Left lobe of liver (tissue), 2 donors: Measurements from ENCODE around the gene TMEM217. TPM values are rescaled to one million over a fixed set of nuclear protein-coding genes. Genes with fewer than 3 reads are reported as not detected.

Experiments
- ATAC-seq: fragments of 200-7000 bp; cut with Tn5 transposase; one replicate; pipeline ENCODE4 v1.9.1; 2020; ENCODE audit warnings: mild to moderate bottlenecking, moderate library complexity
- DNase-seq: peaks from one replicate; pipeline ENCODE4 v3.0.0-alpha.2; 2020; ENCODE audit warnings: low spot score
- total RNA-seq: library from RNA; stranded (reverse); gene quantifications from one replicate; pipeline ENCODE4 v1.2.1, GENCODE V29; 2021
- donor health status: DM: no; HTN: no; CAD: no; lungs with moderate emphysema.
- donor health status: DM: no; HTN: yes; CAD: no.

TMEM217 gene
- total RNA-seq, 1 donor from 2014 or later: not detected

DNA sequence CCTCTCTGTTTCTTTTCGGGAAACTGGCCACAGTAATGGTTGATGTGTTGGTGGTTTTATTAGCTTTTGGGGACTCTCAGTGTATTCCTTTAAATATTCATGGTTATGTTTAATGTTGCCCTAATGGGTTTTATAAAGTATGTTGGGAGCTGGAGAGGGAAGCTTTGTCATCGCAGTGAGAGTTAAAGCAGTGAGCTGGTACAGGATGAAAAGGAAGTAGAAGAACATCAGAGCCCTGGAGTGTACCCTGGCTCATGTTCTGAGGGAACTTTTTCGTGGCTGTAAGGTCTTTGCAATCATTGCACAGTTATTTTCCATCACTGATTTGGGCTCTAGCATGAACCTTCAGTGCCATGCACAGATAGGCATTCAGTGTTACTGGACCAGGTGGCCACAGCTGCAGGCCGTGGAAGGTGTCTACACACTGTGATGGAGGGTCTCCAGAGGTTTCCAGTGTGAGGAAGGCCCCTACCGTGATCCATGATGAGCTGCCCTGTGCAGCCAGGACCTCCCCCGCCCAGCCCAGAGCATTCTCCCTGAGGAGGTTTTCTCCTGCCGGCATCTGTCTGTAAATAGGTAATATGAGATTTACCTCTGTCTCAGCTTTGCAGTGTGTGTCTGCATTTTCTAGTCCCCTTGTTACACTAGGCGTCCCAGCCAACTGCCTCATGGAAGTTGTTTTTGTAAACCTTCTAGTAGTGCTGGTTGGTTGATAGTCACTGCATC lies 22.4 kb upstream of the TMEM217 start:
- DNase-seq: no peak
- no peak for ATAC-seq

DNA sequence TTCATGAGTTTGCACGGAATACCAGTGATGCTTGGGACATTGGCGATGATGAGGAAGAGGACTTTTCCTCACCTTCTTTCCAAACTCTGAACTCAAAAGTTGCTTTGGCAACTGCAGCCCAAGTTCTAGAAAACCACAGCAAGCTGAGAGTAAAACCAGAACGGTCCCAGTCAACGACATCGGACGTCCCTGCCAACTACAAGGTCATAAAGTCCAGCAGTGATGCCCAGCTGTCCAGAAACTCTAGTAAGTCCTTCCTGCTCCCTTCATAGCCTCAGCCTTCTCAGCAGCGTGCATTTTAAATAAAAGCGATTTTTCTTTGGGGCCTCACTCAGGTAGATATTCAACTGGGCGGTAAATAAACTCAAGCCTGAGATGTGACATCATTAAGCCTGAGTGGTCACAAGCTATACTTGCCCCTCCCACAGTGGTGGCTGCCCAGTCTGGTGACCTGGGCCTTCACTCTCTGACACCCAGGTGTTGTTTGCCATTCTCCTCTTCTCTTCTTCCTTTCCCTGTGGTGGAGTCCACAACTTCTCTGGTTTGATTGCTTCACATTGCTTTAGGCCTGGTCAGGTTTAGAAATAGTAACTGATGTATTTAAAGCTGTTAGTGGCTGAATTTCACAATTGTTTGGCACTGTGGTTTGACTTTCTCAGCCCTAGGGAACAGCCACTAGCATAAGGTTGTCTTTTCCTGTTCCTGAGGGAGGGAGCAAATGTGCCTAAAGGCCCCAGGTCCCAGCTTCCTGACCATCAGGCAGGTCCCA lies 21.6 kb upstream of the TMEM217 start:
- DNase-seq: peak; percentile 71
- peak; percentile 69 for ATAC-seq

DNA sequence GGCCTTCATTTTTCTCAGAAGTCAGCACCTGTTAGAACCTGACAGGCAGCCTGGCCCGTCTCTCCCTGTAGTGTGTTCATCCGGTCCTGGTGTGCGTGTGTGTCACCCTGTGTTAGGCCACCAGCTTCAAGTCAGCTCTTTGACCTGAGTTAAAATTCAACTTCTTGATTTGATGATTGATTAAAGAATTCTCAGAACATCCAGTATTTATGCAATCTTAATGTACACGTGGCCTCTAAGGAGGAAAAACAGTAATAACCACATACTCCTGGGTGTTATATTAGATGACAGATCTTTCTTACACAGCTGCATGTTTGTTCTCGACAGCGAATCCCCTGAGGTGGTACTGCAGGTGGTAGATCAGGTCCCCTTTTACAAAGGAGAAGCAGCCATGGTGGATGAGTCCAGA lies 19.1 kb upstream of the TMEM217 start:
- DNase-seq (peak; percentile 62), ATAC-seq (peak; percentile 64)

DNA sequence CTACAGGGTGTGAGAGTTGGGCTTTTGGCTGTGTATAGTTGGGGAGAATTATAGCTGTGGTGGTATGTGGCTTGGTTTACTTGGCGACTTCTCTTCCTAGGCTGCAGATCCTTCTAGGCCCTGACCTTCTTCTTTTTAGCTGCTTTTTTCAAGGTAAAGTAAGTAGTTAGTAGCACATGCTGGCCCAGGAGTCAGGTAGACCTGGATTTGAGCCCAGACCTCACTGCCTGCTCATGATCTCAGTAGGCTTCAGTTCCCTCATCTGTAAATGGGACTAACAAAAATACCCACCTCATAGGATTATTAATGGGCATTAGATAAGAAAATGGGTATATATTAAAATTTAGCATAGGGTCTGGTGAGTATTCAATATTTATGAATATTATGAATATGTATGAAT lies 17.4 kb upstream of the TMEM217 start:
- DNase-seq: no peak
- no peak for ATAC-seq

DNA sequence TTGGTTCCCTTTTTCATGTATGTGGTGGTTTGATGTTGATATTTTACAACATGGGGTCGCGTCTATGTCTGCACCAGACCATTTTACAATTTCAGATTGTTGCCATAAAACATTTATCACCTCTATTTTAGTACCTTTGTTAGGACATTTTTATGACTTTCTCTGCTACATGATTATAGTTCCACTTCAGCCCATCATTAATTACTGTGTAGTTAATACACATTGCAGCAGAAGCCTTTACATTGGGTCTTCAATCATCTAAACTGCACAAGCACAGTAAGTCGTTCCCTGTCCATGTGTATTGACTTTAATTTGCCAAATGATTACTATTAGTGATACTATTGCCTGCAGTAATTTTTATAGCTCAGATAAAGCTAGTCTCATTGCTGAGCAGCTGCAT lies 15.7 kb upstream of the TMEM217 start:
- ATAC-seq: no peak
- no peak for DNase-seq

DNA sequence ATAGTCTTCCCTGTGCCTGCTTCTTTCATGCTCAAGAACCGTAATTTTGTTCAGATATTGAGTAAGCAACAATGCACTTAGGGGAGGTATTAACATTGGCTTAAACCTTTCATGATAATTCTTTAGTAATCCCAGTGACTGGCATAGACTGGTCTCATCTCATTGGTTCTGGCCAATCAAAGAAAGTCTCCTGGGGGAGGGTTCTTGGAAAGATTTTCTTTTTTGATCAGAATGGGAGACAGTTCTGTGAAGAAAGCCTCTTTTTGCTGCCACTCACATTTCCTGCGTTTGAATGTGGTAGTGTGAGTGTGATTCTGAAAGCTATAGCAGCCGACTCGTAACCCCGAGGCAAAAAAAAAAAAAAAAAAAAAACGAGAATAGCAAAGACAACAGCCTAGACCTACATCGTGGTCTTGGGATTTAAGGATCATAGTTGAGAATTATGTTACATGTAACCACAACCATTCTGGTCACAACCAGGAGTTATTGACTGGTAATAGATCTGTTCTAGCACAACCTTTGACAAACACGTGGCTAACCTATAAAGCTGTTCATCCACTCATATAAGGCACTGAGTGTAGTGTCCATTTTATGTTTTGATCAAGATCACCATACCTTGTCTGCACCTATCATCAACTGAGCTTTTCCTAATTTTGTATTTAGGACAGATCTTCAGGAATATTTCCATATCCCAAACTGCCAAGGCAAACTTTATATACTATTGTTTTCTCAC lies 15.1 kb upstream of the TMEM217 start:
- DNase-seq (no peak), ATAC-seq (no peak)

DNA sequence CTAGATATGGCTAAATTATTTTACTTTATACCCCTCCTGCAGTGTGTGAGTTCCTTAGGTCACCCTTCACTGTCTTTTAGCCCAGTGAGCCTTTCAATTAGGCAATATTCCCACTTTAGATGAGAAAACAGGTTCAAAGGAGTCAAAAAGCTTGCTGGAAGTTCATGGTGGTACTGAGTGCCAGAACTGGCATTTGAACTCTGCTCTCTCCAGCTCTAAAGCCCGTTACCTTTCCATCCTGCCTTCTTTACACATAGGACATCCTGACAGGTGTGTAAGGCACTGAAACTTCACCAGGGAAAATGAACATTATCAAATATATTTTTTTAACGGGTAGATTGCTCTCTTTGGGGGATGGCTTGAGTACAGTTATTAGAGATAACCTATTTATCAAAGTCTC lies 11.2 kb upstream of the TMEM217 start:
- ATAC-seq (peak; percentile 62), DNase-seq (no peak)

DNA sequence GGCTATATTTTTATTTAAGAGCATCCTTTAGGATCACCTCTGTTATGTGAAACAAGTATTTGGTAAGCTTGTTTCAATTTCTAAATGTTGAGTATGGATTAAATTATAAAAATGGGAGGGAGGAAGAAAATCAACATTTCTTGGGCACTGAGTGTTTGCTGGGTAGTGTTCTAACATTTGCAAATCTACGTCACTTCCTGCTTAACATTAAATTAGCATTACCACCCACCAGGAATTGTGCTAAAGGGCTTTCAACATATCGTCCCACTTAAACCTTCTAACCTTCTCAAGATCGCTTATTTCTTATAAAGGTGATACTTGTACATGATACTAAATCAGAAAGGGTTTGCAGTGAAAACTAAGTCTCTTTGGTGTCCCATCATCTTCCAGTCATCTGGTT lies 7.9 kb upstream of the TMEM217 start:
- ATAC-seq: no peak

DNA sequence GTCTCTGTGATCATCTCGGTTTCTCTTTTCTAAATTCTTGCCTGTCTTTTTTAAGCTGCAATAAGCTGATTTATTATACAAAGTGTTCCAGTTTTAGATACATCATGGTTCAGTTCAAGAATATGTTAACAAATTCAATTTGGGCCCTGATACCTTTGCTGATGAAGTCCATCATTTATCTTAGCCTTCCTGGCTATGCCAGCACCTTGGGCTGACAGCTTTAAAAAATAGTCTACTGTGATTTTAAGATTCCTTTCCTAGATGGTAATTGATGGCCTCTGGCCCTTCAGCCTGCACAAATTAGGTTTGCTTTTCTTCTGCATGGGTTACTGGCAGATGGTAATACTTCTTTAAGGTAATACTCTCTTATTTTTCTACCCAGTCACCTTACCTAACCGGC lies 7.1 kb upstream of the TMEM217 start:
- DNase-seq: no peak
- no peak for ATAC-seq

More for the DNA sequence above, 7.9 kb upstream of the TMEM217 start:
- no peak for DNase-seq

DNA sequence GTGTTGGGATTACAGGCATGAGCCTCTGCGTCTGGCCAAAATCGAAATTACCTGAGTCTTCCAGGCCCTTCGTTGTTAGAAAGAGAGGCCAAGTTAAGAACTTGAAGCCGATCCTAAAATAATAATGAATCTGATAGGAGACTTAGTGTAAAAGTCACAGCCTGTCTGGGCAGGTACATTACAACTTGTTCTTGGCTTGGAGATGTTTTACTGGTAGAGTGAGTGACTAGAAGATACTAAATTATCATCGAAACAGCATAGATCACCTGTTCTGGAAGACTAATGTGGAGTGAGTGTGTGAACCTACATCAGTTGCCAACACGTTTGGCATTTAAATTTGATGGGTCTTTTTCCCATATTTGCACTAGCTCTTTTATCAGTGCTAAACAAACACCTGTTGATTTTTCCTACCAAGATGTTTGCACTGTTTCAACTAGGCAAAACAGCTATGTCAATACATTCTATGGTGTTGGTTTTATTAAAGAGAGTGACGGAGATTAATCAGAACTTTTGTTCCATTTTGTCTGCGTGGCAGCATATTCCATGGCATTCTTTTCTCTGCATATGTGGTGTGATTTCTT lies 4.6 kb upstream of the TMEM217 start:
- DNase-seq: no peak
- ATAC-seq: peak; percentile 55

DNA sequence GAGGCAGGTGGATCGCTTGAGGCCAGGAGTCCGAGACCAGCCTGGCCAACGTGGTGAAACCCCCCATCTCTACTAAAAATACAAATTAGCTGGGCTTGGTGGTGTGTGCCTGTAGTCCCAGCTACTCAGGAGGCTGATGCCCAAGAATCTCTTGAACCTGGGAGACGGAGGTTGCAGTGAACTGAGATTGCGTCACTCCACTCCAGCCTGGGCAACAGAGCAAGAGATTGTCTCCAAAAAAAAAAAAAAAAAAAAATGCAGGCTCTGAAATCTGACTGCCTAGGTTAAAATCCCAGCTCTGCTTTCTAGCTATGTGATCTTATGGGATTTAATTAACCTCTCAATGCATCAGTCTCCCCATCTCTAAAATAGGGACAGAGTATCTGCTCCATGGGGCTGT lies 3.3 kb upstream of the TMEM217 start:
- peak; percentile 4 for ATAC-seq
- DNase-seq: peak; percentile 60

DNA sequence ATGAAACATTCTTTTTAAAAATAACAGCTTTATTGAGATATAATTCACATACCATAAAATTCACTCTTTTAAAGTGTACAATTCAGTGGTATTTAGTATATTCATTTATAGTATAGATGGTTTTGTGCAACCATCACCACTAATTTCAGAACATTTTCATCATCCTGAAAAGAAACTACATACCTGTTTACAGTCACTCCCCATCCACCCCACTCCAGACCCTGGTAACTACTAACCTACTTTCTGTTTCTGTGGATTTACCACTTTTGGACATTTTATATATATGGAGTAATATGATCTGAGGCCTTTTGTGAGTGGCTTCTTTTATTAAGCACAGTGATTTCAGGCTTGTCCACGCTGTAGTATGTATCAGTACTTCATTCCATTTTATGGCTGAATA lies 2.5 kb upstream of the TMEM217 start:
- no peak for DNase-seq
- ATAC-seq: no peak

DNA sequence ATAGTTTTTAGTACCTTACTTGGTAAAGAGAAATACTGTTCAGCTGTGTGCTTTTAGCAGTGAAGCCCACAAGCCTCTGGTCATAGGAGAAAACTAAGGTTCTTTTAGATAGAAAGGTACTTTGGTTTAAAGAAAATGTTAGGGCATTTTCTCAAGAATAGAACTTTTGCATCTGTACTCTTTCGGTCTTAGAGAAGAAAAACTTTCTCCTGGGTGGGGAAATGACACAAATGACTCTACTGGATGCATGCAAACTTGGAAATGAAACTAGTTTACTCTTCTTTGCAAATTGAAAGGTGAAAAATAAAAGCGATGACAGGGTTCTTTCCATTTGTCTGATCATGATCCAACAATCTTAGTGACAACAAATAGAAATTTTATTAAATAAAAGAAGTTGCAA lies 2.1 kb upstream of the TMEM217 start:
- no peak for ATAC-seq
- DNase-seq: no peak

DNA sequence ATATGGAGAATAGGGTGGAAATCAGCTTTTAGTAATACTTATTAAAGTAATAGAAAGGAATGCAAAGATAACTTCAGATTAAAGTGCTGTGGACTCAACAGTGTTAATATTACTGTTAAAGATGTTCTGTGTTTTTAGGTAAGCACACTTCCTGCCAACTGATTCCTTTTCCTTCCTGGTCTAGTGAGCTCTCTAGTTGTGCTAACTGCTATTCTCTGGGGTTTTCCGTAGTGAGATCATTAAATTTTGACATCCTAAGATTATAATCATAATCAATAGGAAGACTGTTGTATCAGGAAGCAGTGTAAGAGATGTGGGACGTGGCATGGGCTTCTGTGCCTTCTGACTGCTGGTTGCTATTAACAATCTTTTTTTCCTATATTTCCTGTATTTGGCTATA lies 1.2 kb upstream of the TMEM217 start:
- no peak for ATAC-seq
- no peak for DNase-seq

DNA sequence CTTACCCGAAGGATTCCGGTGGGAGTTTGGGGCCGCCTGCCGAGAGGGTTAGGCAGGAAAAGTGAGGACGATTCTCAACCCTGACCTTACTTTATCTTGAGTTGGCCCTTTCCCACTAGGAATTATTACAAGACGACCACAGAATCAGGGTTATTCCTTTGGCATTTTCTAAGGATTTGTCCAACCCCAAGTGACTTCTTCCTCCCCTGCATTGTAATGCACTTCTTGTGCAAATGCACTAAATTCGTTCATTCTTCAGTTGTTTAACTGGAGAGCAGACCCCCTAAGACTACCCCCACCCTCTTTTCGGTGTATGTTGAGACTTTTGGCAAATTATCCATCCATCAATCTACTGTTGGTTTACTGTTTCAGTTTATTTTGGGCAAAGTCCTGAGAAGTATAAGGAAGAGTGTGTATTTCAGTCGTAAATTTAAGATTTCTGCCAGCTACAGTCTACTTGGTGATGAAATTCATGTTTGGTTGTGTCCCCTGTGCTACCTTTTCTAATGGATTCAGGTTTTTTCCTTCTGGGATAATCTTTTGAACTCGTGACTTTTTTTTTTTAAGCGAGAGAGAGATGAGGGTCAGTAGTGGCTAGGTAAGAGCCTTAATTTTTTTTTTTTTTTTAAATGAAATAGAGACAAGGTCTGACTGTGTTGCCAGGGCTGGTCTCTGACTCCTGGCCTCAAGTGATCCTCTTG lies 611 bp upstream of the TMEM217 start:
- DNase-seq (no peak), ATAC-seq (peak; percentile 1)

DNA sequence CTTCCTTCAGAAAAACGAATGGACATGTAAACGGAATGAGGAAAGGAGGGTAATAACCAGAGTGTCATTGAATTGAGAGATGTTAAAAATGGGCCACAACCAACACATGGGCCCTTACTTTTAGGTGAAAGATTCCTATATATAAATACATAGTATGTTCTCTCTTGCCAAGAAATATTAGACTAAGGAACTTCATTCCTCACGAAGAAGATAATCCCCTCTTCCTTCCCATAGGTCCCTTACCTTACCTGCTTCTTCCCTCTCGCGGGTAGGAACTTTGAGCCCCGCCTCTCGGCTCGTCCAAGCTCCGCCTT lies 667 bp downstream of the TMEM217 start:
- ATAC-seq (no peak), DNase-seq (no peak)

DNA sequence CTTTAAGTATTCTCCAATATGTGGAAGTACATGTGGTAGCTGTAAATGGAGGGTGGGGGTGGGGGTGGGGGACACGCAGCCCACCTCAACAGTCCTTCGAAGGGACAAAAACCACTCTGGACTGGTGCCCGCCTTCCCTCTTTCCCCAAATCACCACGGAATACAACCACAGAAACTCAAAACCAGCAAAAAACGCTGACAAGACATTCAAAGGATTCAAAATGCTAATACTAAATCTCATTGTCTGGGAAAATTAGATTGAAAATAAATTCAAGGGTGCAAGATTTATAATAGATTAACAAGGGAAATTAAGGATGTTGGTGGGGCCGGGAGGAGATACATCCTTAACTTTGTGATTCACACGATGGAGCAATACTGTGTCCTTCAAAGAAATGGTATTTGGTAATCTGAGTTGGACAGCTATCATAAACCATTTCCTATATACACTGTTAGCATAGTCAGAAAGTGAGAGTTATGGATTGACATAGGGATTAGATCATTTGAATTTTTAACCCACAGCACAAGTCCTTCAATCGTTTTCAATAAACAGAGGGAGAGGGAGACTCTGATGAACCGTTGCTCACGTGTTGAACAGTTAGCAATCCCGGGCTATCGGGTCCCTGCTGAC lies 1.1 kb downstream of the TMEM217 start:
- no peak for ATAC-seq
- no peak for DNase-seq

DNA sequence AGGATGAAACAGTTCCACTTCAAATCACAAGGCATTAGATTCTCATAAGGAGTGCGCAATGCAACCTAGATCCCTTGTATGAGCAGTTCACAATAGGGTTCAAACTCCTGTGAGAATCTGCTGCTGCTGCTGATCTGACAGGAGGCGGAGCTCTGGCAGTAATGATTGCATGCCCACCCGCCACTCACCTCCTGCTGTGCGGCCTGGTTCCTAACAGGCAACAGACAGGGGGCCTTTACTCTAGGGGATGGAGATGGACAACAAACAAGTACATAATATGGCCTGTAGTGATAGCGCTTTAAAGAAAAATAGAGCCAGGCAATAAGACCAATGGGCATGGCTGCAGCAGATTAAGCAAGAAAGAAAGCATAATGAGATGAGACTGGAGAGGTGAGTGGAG lies 3.1 kb downstream of the TMEM217 start:
- DNase-seq: no peak
- ATAC-seq: no peak

DNA sequence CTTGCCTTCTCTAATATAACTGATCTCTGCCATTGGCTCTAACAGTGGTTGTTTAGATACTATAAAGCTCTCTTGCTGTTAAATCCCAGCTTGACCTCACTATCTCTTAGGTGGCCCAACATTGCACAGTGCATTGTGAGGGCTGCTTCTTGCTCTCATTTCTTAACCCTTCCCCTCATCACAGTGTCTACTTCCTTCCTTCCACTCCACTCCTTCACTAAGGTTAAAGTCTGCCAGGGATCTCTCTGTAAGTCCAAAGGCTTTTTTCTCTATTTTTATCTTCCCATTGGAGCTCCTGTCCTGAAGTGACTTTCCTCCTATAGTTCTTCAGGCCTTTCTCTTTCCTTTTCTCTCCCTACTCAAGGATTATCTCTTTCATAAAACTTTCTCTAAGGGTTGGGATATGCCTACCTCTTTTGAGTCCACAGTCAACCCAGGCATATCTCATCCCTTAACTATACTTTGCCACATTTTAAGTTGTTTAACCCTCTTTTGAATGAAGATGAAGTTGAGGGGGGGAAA lies 4.4 kb downstream of the TMEM217 start:
- no peak for DNase-seq

DNA sequence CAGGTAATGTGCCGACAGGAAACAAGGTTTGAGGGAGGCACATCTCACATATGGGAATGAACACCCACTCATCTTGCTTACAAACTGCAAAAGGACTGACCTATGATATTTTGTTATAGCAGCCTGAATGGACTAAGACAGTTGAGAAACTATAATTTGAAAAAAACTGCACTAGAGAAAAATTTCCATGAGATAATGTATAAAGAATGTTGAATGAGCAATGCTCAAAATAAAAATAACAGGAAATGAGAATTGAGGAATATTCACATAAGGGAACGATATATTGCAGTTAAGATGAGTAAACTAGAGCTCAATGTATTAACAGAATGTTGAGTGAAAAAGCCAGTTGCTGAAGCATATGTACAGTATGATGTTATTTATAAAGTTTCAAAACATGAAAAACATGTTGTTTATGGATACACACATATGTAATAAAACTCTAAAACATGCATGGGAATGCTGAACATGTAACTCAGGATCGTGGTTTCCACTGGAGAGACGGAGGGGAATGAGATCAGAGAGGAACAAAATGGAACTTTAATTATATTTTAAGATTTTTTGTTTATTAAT lies 6.6 kb downstream of the TMEM217 start:
- ATAC-seq: no peak

More for the DNA sequence above, 4.4 kb downstream of the TMEM217 start:
- no peak for ATAC-seq

More for the DNA sequence above, 6.6 kb downstream of the TMEM217 start:
- DNase-seq: no peak
